Right cardiac atrium (tissue), 5 donors: Measurements from ENCODE around the gene LRP4. TPM values are rescaled to one million over a fixed set of nuclear protein-coding genes. Genes with fewer than 3 reads are reported as not detected.

Experiments used
- ATAC-seq, 2 donors: fragments of 200-7000 bp; cut with Tn5 transposase; one replicate each; pipeline versions ENCODE4 v1.8.0 to v1.9.1; 2020; ENCODE audit warnings: moderate library complexity in 2 of 2, mild to moderate bottlenecking in 1 of 2
- DNase-seq, 3 donors: peaks; one replicate each; pipeline ENCODE4 v3.0.0-alpha.2; 2020
- H3K27ac ChIP-seq: one replicate; pipeline ENCODE4 v1.5.1; 2013; ENCODE audit warnings: mild to moderate bottlenecking, low read length, control low read depth, moderate library complexity
- H3K27me3 ChIP-seq: one replicate; pipeline ENCODE4 v1.6.1; 2013; ENCODE audit not compliant: control insufficient read depth, insufficient read depth
- H3K4me1 ChIP-seq: one replicate; pipeline ENCODE4 v1.6.1; 2013; ENCODE audit warnings: low read length; ENCODE audit not compliant: control insufficient read depth, insufficient read depth
- H3K4me3 ChIP-seq: one replicate; pipeline ENCODE4 v1.5.1; 2013; ENCODE audit warnings: low read length, control low read depth
- H3K9me3 ChIP-seq: one replicate; pipeline ENCODE4 v1.6.1; 2013; ENCODE audit warnings: low read length; ENCODE audit not compliant: control insufficient read depth
- WGBS: extraction: QIAGEN DNeasy Blood & Tissue Kit; methylation state at CpG from one replicate; pipeline ENCODE4 v1.1.7; 2013; 5-methylcytosine and 5-hydroxymethylcytosine counted together
- intact Hi-C, 4 donors: fragments of 100-400 bp; cut with DNase I; formaldehyde crosslinking; loops; one replicate each; pipeline versions ENCODE4 v1.11.0 to v1.14.0; 2022 to 2023
- polyA plus RNA-seq: library from polyadenylated mRNA; stranded (reverse); fragments of 200-250 nt; gene quantifications from one replicate; pipeline ENCODE4 v1.2.3, GENCODE V29; 2013
- total RNA-seq, 4 donors: library from RNA; stranded (reverse); fragmentation: NEBNext Ultra II Directional; extraction: Animal tissue kit (Norgen Biotek cat#: 25700); gene quantifications; one replicate each; pipeline ENCODE4 v1.2.1, GENCODE V29; 2021
- donor health status: healthy with polysubstance abuse.
- donor health status: DM: no; HTN: yes; CAD: no.
- donor health status: DM: no; HTN: no; CAD: no.
- donor health status: DM: no; HTN: yes; CAD: no; lungs with severe emphysema.
- donor health status: DM: yes; HTN: yes; CAD: no.

Gene LRP4
- total and polyA plus RNA-seq, 5 donors, result 14.6 to 32.3 (median 27.6) TPM

DNA sequence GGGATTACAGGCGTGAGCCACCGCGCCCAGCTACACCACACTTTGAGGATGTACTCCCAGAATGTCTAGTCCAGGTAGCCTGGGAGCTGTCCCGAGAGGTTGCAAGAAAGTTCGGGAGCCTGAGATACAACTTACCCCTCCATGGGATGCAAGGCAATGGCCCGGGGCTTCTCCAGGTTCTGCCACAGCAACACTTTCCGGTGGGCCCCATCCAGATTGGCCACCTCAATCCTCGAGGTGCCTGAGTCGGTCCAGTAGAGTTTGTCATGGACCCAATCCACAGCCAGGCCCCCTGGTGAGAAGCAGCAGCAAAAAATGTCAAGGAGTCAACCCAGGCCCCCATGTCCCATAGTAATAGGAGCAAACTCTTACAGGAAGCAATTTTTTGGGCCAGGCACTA lies 25.5 kb downstream of the LRP4 start:
- ATAC-seq (no peak), DNase-seq (no peak)
- no peak overlapping the region for H3K4me3 ChIP-seq
- intact Hi-C loops, result no loop called here
- no peak overlapping the region for H3K27ac ChIP-seq
- no peaks in the 10 kb centered on the region for H3K4me1 ChIP-seq
- H3K27me3 ChIP-seq, result no peaks in the 10 kb centered on the region
- no peaks in the 10 kb centered on the region for H3K9me3 ChIP-seq
- WGBS, result 90% methylated on average over 9 of the region's 9 CpGs

DNA sequence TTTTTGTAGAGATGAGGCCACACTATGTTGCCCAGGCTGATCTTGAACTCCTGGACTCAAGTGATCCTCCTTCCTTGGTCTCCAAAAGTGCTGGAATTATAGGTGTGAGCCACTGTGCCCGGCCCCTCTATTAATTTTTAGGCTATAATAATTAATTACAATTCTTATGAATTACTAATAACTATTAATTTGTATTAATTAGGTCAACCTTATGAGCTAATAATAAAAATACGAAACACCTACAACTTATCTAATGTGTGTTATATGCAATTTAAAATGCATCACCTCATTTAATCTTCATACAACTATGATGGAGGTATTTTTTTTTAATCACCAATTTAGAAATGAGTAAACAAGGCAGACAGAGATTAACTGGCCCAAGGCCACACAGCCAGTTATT lies 26.2 kb downstream of the LRP4 start:
- Histone ChIP-seq H3K4me3 (no peak overlapping the region), H3K27me3 (no peaks in the 10 kb centered on the region), H3K27ac (no peak overlapping the region), H3K4me1 (no peaks in the 10 kb centered on the region), H3K9me3 (no peaks in the 10 kb centered on the region)
- whole genome bisulfite sequencing, result 89% methylated on average over 2 of the region's 2 CpGs
- DNase-seq (no peak), ATAC-seq (no peak)
- intact Hi-C loops, result no loop called here

DNA sequence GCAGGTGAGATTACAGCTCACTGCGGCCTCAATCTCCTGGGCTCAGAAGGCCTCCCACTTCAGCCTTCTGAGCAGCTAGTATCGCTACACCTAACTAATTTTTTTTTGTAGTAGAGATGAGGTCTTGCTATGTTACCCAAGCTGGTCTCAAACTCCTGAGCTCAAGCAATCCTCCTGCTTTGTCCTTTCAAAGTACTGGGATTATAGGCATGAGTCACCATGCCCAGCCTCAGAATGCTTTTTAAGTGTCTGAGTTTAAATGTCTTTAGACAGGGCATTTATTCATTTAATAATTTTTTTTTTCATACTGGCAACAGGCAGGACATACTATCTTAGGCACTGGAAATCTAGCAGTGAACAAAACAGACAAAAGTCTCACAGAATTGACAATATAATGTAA lies 27.7 kb downstream of the LRP4 start:
- DNase-seq, result no peak
- no peak overlapping the region for H3K4me3 ChIP-seq
- no peaks in the 10 kb centered on the region for H3K27me3 ChIP-seq
- no peak for ATAC-seq
- intact Hi-C loops, result no loop called here
- no peaks in the 10 kb centered on the region for H3K4me1 ChIP-seq
- WGBS, result 96% methylated on average over 2 of the region's 2 CpGs
- no peak overlapping the region for H3K27ac ChIP-seq
- no peaks in the 10 kb centered on the region for H3K9me3 ChIP-seq

DNA sequence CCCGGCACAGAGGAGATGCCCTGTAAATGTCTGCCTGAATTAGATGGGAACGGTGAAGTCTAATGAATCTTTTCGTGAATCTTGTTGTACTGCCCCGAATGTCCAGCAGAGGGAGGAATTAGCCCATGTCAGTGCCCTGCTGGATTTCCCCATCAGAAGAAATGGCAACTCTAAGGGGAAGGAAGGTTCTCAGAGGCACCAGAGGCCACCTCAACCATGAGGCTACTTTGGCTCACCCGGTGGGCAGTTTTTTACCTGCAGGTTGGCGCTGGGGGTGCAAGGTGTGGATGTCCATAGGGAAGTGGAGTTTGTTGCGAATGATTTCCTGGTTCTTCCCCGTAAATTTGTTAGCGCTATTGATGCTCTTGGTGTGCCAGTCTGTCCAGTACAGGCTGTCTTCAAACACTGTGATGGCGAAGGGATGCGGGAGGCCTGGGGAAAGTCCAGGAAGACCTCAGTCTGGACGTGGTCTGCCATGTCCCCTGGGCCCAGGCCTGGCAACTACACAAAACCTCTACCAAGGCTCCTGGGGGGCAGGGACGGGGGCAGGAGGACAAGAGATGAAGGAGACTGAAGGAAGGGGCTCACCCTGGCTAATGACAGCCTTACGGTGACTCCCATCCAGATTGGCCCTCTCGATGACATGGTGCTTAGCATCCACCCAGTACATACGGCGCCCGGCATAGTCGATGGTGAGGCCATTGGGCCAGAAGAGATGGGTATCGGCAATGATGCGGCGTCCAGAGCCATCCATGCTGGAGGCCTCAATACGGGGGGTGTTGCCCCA lies 28.5 kb downstream of the LRP4 start:
- Histone ChIP-seq H3K27ac (no peak overlapping the region), H3K4me1 (no peaks in the 10 kb centered on the region), H3K27me3 (no peaks in the 10 kb centered on the region), H3K4me3 (no peak overlapping the region), H3K9me3 (no peaks in the 10 kb centered on the region)
- 66% methylated on average over 23 of the region's 23 CpGs for WGBS
- peak; percentile 75 to 77 for ATAC-seq
- DNase-seq, result peak in 2 of 3 donors; percentile 47 to 71
- intact Hi-C loops, result loop anchor here in 3 of 4 donors (2.0 kb wide), 2 partner anchors 263 to 265 kb away; no protein-coding TSS in a partner anchor

DNA sequence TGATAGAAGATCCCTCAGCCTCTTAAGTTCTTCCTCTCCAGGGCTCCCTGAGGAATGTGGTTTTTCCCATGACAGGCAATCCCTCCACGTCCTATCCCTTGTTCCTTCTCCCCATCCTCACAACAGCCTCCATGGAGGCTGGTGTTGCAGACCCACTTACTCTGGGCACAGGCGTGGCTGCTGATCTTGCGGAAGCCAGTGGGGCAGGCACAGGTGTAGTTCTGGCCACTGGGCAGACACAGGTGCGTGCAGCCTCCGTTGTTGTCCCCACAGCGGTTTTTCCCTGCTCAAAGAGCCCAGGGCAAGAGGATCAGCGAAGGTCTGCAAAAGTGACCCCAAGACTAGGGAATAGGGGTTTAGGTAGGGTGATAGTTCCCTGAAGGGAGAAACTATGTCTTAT lies 29.1 kb downstream of the LRP4 start:
- no peak for DNase-seq
- peak in 1 of 2 donors; percentile 28 for ATAC-seq
- WGBS, result 80% methylated on average over 7 of the region's 7 CpGs

DNA sequence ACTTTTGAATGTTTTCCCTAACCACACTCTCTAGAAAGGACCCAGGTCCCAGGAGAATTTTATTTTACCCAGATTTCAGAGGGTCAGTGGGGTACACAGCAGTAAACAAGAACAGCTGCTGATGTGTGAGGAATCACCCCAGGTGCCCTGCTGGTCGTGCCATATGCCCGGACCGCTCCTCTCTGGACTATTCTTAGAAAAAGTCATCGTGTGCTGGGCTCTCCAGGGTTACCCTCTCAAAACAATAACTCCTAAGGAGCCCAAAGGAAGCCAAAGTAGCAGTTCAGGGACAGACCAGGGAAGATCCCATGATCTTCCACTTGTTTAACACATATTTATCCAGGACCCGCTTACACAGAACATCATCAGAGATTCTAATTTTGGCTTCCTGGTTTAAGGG lies 29.7 kb downstream of the LRP4 start:
- WGBS, result 86% methylated on average over 5 of the region's 5 CpGs
- no peaks in the 10 kb centered on the region for H3K27me3 ChIP-seq
- H3K27ac ChIP-seq, result no peak overlapping the region
- intact Hi-C loops, result loop anchor here in 3 of 4 donors (2.0 kb wide), 2 partner anchors 264 to 266 kb away; no protein-coding TSS in a partner anchor
- H3K4me3 ChIP-seq, result no peak overlapping the region
- no peak for DNase-seq
- no peak for ATAC-seq
- no peaks in the 10 kb centered on the region for H3K9me3 ChIP-seq
- H3K4me1 ChIP-seq, result no peaks in the 10 kb centered on the region

More for the DNA sequence above, 29.1 kb downstream of the LRP4 start:
- no peak overlapping the region for H3K27ac ChIP-seq
- no peaks in the 10 kb centered on the region for H3K4me1 ChIP-seq
- H3K9me3 ChIP-seq, result no peaks in the 10 kb centered on the region
- H3K4me3 ChIP-seq, result no peak overlapping the region
- no peaks in the 10 kb centered on the region for H3K27me3 ChIP-seq
- intact Hi-C loops, result loop anchor here in 3 of 4 donors (2.0 kb wide), 2 partner anchors 264 to 266 kb away; no protein-coding TSS in a partner anchor

DNA sequence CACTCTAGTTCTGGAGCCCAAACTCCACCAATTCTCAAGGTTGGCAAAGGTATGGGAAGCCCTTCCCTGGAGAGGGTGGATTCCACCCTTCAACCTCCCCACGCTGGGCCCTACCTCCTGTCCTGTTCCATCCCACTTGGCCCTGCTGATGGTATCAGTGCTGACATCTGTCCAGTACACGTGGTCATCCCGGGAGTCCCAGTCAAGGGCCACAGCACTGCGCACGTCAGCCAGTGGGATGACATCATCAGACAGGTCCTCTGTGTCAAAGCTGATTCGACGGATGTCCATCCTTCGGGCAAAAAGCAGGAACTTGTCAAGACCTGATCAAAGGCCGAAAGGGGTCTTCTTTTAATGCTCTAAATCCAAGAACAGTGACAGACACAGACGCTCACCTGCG lies 32.1 kb downstream of the LRP4 start:
- Histone ChIP-seq H3K4me1 (no peaks in the 10 kb centered on the region), H3K4me3 (no peak overlapping the region), H3K27me3 (no peaks in the 10 kb centered on the region), H3K27ac (no peak overlapping the region), H3K9me3 (no peaks in the 10 kb centered on the region)
- 86% methylated on average over 11 of the region's 11 CpGs for WGBS
- intact Hi-C loops, result no loop called here
- ATAC-seq, result no peak
- no peak for DNase-seq

DNA sequence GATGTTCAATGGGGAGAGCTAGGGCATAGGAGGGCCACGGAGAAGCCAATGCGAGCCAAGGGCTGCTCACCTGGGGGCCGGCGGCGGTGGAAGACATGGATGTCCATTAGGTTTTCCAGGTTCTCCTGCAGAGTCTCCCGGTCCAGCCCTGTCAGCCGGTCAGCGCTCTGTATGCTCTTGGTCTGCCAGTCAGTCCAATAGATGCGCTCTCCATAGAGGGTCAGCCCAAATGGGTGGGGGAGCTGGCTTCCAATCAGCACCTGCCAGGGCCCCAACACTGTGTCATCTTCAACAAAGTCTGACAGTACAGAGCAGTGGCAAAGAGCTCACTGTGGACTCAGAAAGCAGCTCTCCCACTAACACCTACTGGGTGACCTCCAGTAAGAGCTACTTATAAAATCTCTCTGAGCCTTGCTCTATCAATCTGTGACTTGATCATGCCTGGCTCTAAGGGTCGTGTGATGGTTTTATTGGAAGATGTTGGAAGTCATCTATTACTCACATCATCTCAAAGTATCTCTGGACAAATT lies 39.2 kb downstream of the LRP4 start:
- Histone ChIP-seq H3K4me1 (no peaks in the 10 kb centered on the region), H3K27me3 (no peaks in the 10 kb centered on the region), H3K4me3 (no peak overlapping the region), H3K27ac (no peak overlapping the region), H3K9me3 (no peaks in the 10 kb centered on the region)
- intact Hi-C loops, result no loop called here
- no peak for DNase-seq
- no peak for ATAC-seq
- 96% methylated on average over 10 of the region's 10 CpGs for WGBS

DNA sequence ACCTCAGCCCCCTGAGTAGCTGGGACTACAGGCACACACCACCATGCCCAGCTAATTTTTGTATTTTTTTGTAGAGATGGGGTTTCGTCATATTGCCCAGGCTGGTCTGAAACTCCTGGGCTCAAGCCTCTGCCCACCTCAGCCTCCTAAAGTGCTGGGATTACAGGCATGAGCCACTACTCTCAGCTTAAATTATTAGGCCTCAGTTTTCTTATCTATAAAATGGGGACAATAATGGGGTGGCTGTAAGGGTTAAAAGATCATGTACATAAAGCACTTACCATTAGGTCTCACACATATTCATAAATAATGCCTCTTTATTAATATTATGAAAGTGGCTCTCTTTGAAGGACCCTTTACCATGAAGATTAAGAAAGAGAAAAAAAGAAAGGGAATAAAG lies 40.8 kb downstream of the LRP4 start:
- H3K4me3 ChIP-seq, result no peak overlapping the region
- DNase-seq (no peak), ATAC-seq (no peak)
- no peaks in the 10 kb centered on the region for H3K4me1 ChIP-seq
- intact Hi-C loops, result no loop called here
- no peak overlapping the region for H3K27ac ChIP-seq
- no peaks in the 10 kb centered on the region for H3K9me3 ChIP-seq
- WGBS, result 94% methylated on average over 1 of the region's 1 CpG
- no peaks in the 10 kb centered on the region for H3K27me3 ChIP-seq

DNA sequence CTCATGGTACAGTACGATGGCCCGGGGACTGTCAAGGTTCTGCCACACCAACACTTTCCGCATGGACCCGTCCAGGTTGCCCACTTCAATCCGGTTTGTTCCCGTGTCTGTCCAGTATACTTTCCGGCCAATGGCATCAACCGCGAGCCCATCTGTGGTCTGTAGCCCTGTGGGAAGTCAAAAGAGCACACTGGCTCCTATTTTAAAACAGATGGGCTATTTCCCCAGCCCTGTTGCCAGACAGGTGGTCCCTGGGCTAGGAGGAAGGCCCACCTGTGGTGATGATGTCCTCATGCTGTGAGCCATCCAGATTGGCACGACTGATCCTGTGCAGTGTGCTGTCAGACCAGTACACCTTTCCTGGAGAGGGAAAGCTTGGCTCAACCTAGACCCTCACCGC lies 41.9 kb downstream of the LRP4 start:
- intact Hi-C loops, result no loop called here
- Histone ChIP-seq H3K4me3 (no peak overlapping the region), H3K27me3 (no peaks in the 10 kb centered on the region), H3K9me3 (no peaks in the 10 kb centered on the region), H3K4me1 (no peaks in the 10 kb centered on the region), H3K27ac (no peak overlapping the region)
- no peak for ATAC-seq
- WGBS, result 91% methylated on average over 11 of the region's 11 CpGs
- DNase-seq, result no peak

DNA sequence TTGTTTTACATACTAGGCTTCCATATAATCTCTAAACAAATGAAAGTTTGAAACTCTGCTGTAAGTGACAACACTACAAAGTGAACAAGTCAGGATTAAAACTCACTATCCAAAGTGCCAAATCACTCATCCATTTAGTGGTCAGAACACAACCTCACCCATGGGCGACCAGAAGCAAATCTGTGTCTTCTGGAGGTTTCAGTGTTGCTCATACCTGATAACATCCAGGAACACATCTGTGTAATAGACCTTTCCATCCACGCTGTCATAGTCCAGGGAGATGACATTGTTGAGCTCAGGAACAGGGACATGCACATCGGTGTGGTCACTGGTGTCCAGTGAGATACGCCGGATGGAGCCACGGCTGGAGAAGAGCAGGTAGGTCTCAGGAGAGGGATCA lies 43.8 kb downstream of the LRP4 start:
- H3K4me3 ChIP-seq, result no peak overlapping the region
- 92% methylated on average over 6 of the region's 6 CpGs for WGBS
- ATAC-seq (no peak), DNase-seq (no peak)
- no peaks in the 10 kb centered on the region for H3K9me3 ChIP-seq
- no peaks in the 10 kb centered on the region for H3K4me1 ChIP-seq
- no peaks in the 10 kb centered on the region for H3K27me3 ChIP-seq
- H3K27ac ChIP-seq, result no peak overlapping the region
- intact Hi-C loops, result no loop called here
